Activated CD4-positive, alpha-beta T cell treated with anti-CD3 and anti-CD28 coated beads for 36 hours (primary cell): ENCODE results near the gene FUT3. TPM values are rescaled to one million over a fixed set of nuclear protein-coding genes. Genes with fewer than 3 reads are reported as not detected.

Experiments used
- ATAC-seq: fragments of 200-7000 bp; cut with Tn5 transposase; one replicate; pipeline ENCODE4 v1.10.0; 2021; ENCODE audit warnings: mild to moderate bottlenecking, moderate library complexity
- CTCF ChIA-PET: fragments of 350-600 bp; sonication (Branson Sonifier 250); formaldehyde crosslinking; loops from one replicate; lab custom pipeline; 2021; ENCODE audit warnings: antibody characterized with exemption; lab: Charles Lee
- POLR2A ChIA-PET: fragments of 350-600 bp; sonication (Branson Sonifier 250); formaldehyde crosslinking; loops from one replicate; lab custom pipeline; 2021; ENCODE audit warnings: antibody characterized with exemption, inconsistent platforms; lab: Charles Lee
- DNase-seq: peaks from one replicate; pipeline ENCODE4 v3.0.0-alpha.2; 2020
- H3K27ac Mint-ChIP-seq: one replicate; pipeline ENCODE4 v1.8.0; 2021; ENCODE audit warnings: mixed read lengths
- H3K27me3 Mint-ChIP-seq: one replicate; pipeline ENCODE4 v1.8.0; 2021; ENCODE audit warnings: mixed read lengths
- H3K36me3 Mint-ChIP-seq: one replicate; pipeline ENCODE4 v1.8.0; 2021; ENCODE audit warnings: low read depth, mixed read lengths
- H3K4me1 Mint-ChIP-seq: one replicate; pipeline ENCODE4 v1.8.0; 2021; ENCODE audit warnings: mixed read lengths
- H3K4me3 Mint-ChIP-seq: one replicate; pipeline ENCODE4 v1.8.0; 2021; ENCODE audit warnings: mild to moderate bottlenecking, moderate library complexity, mixed read lengths
- H3K9me3 Mint-ChIP-seq: one replicate; pipeline ENCODE4 v1.8.0; 2021; ENCODE audit warnings: low read depth, mixed read lengths
- intact Hi-C, 2 experiments: fragments of 100-400 bp; cut with DNase I in 1 of 2; cut with micrococcal nuclease in 1 of 2; formaldehyde crosslinking; loops; one replicate each; pipeline versions ENCODE4 v1.14.2 to v1.15.1; 2022 to 2024; cut with DNase I, micrococcal nuclease
- total RNA-seq, 2 experiments: library from RNA; stranded (reverse); gene quantifications; one replicate each; pipeline ENCODE4 v1.2.3, GENCODE V29; 2021

FUT3 gene
- total RNA-seq, 2 experiments from 2014 or later: not detected

DNA sequence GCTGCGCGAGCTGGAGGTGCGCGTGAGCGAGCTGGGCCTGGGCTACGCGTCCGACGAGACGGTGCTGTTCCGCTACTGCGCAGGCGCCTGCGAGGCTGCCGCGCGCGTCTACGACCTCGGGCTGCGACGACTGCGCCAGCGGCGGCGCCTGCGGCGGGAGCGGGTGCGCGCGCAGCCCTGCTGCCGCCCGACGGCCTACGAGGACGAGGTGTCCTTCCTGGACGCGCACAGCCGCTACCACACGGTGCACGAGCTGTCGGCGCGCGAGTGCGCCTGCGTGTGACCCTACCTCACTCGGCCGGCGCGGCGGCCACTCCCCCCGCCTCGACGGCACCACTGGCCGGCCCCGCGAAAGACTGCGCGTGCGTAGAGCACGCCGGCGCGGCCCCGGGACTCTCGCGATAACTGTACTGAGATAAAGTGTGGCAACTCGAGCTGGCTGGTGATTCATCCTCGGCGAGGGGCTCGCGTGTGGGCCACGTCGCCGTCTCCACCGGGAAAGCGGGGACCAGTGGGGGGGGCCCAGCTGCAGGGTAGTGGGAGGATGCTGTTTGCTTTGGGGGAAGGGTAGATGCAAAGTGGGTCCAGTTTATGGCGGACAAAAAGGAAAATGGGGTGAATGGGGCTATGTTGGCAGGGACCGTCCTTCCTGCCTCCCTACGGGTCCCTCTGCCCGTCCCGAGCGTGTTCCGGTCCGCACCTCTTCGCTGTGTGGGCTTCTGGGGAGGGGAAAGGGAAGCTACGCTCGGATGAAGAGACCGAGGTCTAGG, 23.2 kb downstream of the FUT3 start:
- Mint-ChIP-seq H3K36me3 (no peaks in the 10 kb centered on the region), H3K4me1 (peaks cover 4% of the 10 kb centered on the region), H3K9me3 (no peaks in the 10 kb centered on the region), H3K27ac (peak overlapping the region; percentile 96), H3K27me3 (no peaks in the 10 kb centered on the region), H3K4me3 (peak overlapping the region; percentile 92)
- DNase-seq (peak; percentile 98), ATAC-seq (peak; percentile 84)
- intact Hi-C loops: loop anchor here (1.0 to 5.0 kb wide), 13 partner anchors 24 to 1821 kb away; partner anchors contain the start of genes VMAC (in 2 of the 2), CATSPERD (in 1 of the 2), CRB3 (in 1 of the 2) and LONP1 (in 1 of the 2)
- POLR2A ChIA-PET: interaction anchor here (0.5 to 2.8 kb wide), 7 partner anchors 12 to 859 kb away, joined by 4 to 25 read pairs (median 6); partner anchors contain the start of genes CATSPERD, DUS3L, KDM4B and LONP1
- CTCF ChIA-PET: interaction anchor here (0.6 to 2.9 kb wide), 10 partner anchors 17 to 1299 kb away, joined by 3 to 33 read pairs (median 4); partner anchors contain the start of genes NDUFA11, NRTN and VMAC

DNA sequence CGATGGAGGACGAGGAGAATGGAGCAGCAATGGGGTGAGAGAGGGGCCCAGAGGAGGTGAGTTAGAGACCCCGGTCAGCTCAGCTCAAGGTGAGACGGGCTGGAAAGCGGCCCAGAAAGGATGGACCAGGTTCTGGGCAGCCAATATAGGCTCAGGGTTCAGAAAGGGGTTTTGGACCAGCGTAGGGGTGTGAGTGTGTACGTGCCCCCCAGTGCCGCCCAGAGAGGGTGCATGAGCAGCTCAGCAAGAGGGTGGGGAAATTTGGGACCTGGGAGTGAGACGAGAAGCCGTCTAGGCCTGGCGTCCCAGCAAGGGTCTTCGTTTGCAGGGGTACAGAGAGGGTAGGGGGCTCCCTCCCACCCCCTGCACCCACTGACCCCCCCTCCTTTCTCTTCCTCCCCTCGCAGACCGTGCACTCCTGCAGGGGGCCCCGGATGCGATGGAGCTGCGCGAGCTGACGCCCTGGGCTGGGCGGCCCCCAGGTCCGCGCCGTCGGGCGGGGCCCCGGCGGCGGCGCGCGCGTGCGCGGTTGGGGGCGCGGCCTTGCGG, 23.8 kb downstream of the FUT3 start:
- intact Hi-C loops: loop anchor here in 1 of 2 experiments (2.0 to 5.0 kb wide), 3 partner anchors 125 to 1820 kb away; partner anchors contain the start of genes CRB3 and PIAS4
- POLR2A ChIA-PET: interaction anchor here (1.5 to 2.8 kb wide), 5 partner anchors 23 to 859 kb away, joined by 4 to 25 read pairs (median 12); partner anchors contain the start of genes CATSPERD, DUS3L, KDM4B and LONP1
- Mint-ChIP-seq H3K4me3 (peak overlapping the region; percentile 92), H3K36me3 (no peaks in the 10 kb centered on the region), H3K9me3 (no peaks in the 10 kb centered on the region), H3K4me1 (peaks cover 4% of the 10 kb centered on the region), H3K27me3 (no peaks in the 10 kb centered on the region), H3K27ac (peak overlapping the region; percentile 84)
- ATAC-seq: no peak
- no peak for DNase-seq
- CTCF ChIA-PET: interaction anchor here (0.6 to 2.9 kb wide), 8 partner anchors 16 to 1299 kb away, joined by 3 to 33 read pairs (median 4); partner anchors contain the start of genes NRTN and VMAC

DNA sequence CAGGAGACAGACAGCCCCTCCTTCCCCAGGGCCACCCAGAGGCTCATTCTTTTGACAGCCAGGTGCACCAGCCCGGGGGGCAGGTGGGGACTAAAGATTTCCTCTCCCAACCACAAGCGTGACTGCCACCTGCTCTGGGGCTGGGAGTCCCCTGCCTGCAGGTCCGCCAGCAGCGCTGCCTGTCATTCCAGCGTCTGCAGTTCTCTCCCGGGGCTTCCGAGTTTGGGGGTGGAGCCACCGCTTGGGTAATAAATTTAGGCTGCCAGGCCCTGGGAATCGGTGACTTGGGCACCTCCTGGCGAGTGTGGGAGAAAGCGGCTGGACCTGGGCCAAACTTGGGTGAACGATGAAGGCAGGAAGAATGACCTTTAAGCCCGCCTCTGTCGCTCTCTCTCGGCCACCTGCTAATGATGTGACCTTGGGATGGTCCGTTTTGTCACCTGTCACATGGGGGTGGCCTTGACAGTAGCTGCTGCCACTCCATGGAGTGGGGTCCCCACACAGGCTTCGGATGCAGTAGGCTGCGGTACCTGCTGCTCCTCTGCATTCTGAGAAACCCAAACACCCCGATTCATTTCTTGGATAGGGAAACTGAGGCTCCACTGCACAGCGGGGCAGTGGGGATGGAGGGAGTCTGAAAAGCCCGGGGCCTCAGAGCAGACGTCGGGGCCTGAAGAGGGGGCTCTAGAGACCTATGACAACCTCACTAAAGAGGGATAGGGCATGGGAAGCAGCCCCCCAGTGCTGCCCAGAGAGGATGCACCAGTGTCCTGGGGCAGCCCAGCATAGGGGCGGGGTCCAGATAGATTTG, 24.5 kb downstream of the FUT3 start:
- ChIA-PET CTCF (interaction anchor here (2.9 kb wide), 1 partner anchor 23 kb away, joined by 33 read pairs; the partner anchor contains the start of gene NRTN), POLR2A (interaction anchor here (1.5 to 2.5 kb wide), 2 partner anchors 23 to 858 kb away, joined by 4 to 18 read pairs; partner anchors contain the start of gene KDM4B)
- DNase-seq: peak; percentile 49

DNA sequence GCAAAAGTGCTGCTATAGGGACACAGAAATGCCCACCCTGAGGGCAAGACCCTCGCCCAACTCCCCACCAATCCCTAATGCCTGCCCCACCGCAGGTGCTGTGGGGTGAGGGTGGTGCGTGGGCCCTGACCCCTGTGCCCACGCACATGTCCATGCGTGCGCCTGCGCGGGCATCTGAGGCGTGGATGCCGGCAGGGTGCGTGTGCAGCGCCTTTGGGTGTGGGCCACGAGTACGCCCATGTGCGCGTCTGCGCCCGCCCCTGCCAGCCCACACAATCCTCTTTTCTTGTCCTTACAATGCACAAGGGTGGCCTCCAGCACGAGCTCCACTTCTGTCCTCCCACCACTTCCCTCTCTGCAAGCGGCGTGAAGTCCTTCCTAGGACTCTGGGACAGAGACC, 26.1 kb downstream of the FUT3 start:
- DNase-seq (no peak), ATAC-seq (no peak)
- Mint-ChIP-seq H3K36me3 (no peaks in the 10 kb centered on the region), H3K27ac (no peak overlapping the region), H3K9me3 (no peaks in the 10 kb centered on the region), H3K27me3 (peaks cover 3% of the 10 kb centered on the region), H3K4me1 (peaks cover 4% of the 10 kb centered on the region), H3K4me3 (no peak overlapping the region)
- ChIA-PET POLR2A (no interaction called here), CTCF (interaction anchor here (1.0 kb wide), 1 partner anchor 21 kb away, joined by 5 read pairs; no protein-coding TSS in a partner anchor)
- intact Hi-C loops: loop anchor here in 1 of 2 experiments (5.0 kb wide), 2 partner anchors 637 to 1818 kb away; partner anchors contain the start of genes CRB3 and PIAS4

More for the DNA sequence above, 24.5 kb downstream of the FUT3 start:
- Mint-ChIP-seq H3K27ac (peak overlapping the region; percentile 84), H3K4me1 (peaks cover 4% of the 10 kb centered on the region), H3K4me3 (peak overlapping the region; percentile 92), H3K27me3 (no peaks in the 10 kb centered on the region), H3K9me3 (no peaks in the 10 kb centered on the region), H3K36me3 (no peaks in the 10 kb centered on the region)
- ATAC-seq: no peak
- intact Hi-C loops: loop anchor here in 1 of 2 experiments (2.0 to 5.0 kb wide), 3 partner anchors 126 to 1819 kb away; partner anchors contain the start of genes CRB3 and PIAS4

DNA sequence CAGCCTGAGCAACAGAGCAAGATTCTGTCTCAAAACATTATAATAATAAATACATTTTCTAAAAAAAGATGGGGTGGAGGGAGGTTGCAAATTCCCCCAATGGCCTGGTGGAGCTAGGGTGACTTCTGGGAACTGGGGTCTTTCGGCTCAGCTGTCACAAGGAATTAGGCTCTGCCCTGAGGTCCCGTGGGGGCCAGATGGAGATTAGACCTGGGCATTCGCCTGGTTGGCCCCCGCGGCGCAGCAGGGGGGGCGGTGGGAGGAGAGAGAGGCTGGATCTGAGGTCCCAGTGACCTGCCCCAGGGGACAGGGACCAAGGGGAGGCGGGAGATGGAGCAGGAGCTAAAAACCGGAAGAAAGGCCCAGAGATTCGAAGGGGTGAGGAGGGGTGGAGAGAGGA, 26.5 kb downstream of the FUT3 start:
- Mint-ChIP-seq H3K27ac (no peak overlapping the region), H3K4me3 (no peak overlapping the region), H3K4me1 (peaks cover 4% of the 10 kb centered on the region), H3K27me3 (peaks cover 3% of the 10 kb centered on the region), H3K9me3 (no peaks in the 10 kb centered on the region), H3K36me3 (no peaks in the 10 kb centered on the region)
- POLR2A ChIA-PET: no interaction called here
- ATAC-seq (no peak), DNase-seq (no peak)
- intact Hi-C loops: loop anchor here in 1 of 2 experiments (5.0 kb wide), 2 partner anchors 638 to 1817 kb away; partner anchors contain the start of genes CRB3 and PIAS4
- CTCF ChIA-PET: interaction anchor here (1.0 kb wide), 1 partner anchor 21 kb away, joined by 5 read pairs; no protein-coding TSS in a partner anchor

DNA sequence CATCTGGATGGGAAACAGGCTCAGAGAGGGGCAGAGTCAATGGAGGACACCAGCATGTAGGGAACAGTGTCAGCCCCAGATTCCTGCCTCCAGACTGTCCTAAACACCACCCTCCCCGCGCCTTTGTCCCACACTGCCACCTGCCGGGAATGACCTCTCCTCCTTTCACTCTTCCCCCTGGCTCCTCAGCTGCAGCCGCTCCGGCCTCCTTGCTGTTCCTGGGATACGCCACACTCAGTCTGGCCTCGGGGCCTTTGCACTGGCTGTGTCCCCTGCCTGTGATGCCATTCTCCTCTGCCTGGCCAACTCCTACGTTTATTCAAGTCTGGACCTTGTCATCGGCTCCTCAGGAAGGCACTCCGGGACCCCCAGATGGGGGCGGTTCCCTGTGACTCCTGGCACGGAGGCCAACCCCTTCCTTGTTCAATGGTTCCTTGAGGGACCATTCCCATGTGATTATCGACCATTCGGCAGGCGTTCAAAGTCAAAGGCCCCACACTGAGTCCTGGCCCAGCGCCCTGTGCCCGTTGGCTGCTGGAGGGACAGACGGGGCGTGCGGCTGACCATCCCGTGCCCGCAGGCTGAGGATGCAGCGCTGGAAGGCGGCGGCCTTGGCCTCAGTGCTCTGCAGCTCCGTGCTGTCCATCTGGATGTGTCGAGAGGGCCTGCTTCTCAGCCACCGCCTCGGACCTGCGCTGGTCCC, 27.5 kb downstream of the FUT3 start:
- DNase-seq (no peak), ATAC-seq (no peak)
- POLR2A ChIA-PET: no interaction called here
- Mint-ChIP-seq H3K4me3 (no peak overlapping the region), H3K9me3 (no peaks in the 10 kb centered on the region), H3K27ac (no peak overlapping the region), H3K4me1 (peaks cover 4% of the 10 kb centered on the region), H3K36me3 (no peaks in the 10 kb centered on the region), H3K27me3 (peaks cover 3% of the 10 kb centered on the region)
- intact Hi-C loops: no loop called here
- CTCF ChIA-PET: no interaction called here

DNA sequence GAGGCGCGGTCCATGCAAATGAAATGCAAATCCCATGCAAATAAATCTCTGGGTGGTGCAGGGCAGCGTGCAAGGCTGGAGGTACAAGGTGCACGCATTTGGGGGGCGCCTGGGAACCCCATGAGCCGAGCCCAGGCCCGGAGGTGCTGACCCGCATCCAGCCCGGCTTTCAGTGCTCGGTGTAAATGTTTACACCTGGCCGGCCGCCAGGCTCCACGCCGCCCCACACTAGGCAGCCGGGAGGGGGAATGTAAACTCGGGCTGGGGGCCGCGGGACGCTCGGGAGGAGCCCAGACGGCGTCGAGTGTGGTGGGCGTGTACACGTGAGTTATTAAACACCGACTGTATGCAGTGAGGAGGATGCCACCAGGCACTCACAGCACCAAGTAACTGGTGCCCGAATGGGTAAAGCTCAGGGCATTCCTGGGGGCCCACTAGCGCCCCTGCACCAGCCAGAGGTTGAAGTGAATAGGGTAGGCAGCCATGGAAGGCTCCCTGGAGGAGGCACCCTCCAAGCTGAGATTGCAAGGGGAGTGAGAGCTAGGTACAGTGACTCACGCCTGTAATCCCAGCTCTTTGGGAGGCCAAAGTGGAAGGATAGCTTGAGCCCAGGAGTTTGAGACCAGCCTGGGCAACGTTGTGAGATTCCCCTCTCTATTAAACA, 28.9 kb downstream of the FUT3 start:
- Mint-ChIP-seq H3K36me3 (no peaks in the 10 kb centered on the region), H3K4me3 (no peak overlapping the region), H3K4me1 (peaks cover 4% of the 10 kb centered on the region), H3K27me3 (peaks cover 3% of the 10 kb centered on the region), H3K27ac (no peak overlapping the region), H3K9me3 (no peaks in the 10 kb centered on the region)
- no peak for DNase-seq
- intact Hi-C loops: no loop called here
- ChIA-PET POLR2A (interaction anchor here (0.6 kb wide), 1 partner anchor 345 kb away, joined by 3 read pairs; no protein-coding TSS in a partner anchor), CTCF (interaction anchor here (1.2 to 2.7 kb wide), 2 partner anchors 16 to 18 kb away, joined by 4 to 8 read pairs; partner anchors contain the start of gene NRTN)
- no peak for ATAC-seq

DNA sequence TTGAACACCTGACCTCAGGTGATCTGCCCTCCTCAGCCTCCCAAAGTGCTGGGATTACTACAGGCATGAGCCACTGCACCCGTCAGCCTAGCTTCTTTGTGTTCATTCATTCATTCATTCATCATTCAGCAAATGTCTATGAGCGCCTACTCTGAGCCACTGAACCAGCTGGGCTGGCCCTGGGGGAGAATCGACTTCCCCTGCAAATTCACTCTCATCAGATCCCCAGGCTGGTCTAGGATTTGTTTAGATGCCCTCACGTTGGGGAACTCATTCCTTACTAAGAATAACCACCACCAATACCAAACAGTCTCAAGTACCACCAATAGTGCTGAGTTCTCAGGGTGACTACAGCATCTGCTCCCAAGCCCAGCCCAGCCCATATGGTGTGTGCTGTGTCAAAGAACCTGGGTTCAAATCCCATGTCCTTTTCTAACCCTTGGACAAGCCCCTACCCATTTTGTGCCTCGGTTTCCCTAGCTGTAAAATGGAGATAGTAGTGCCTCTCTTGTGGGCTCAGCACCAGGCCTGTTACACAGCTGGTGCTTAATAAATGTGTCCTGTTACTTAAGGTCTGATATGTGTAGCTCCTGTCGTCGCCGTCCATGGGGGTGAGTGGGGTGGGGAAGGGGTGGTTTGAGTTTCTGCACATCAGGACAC, 29.6 kb downstream of the FUT3 start:
- ATAC-seq (no peak), DNase-seq (no peak)
- H3K27ac Mint-ChIP-seq: no peak overlapping the region
- H3K36me3 Mint-ChIP-seq: no peaks in the 10 kb centered on the region
- CTCF ChIA-PET: interaction anchor here (1.2 to 2.7 kb wide), 2 partner anchors 15 to 18 kb away, joined by 4 to 8 read pairs; partner anchors contain the start of gene NRTN
- peaks cover 3% of the 10 kb centered on the region for H3K27me3 Mint-ChIP-seq
- intact Hi-C loops: no loop called here
- H3K9me3 Mint-ChIP-seq: no peaks in the 10 kb centered on the region
- POLR2A ChIA-PET: interaction anchor here (0.6 kb wide), 2 partner anchors 287 to 345 kb away, joined by 3 read pairs; no protein-coding TSS in a partner anchor
- H3K4me1 Mint-ChIP-seq: peaks cover 2% of the 10 kb centered on the region
- H3K4me3 Mint-ChIP-seq: no peak overlapping the region

DNA sequence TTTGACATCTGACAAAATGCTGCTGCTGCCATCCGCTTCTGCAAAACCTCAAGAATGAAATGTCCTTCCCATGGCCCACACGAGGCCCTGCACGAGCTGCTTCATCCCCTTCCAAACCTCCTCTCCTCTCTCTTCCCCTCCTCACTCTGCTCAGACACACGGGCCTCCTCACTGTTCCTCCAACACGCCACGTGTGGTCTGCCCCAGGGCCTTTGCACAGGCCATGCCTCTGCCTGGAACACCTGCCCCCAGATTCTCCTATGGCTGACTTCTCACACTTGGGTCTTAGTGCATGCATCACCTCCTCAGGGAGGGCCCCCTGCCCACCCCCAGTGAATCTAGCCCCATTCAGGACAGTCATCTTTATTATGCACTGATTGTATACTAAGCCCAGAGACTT, 30.5 kb downstream of the FUT3 start:
- no peaks in the 10 kb centered on the region for H3K4me1 Mint-ChIP-seq
- H3K4me3 Mint-ChIP-seq: no peak overlapping the region
- H3K36me3 Mint-ChIP-seq: no peaks in the 10 kb centered on the region
- ChIA-PET CTCF (interaction anchor here (2.7 kb wide), 1 partner anchor 17 kb away, joined by 8 read pairs; the partner anchor contains the start of gene NRTN), POLR2A (interaction anchor here (0.6 kb wide), 1 partner anchor 287 kb away, joined by 3 read pairs; no protein-coding TSS in a partner anchor)
- ATAC-seq: no peak
- intact Hi-C loops: no loop called here
- no peaks in the 10 kb centered on the region for H3K9me3 Mint-ChIP-seq
- peaks cover 3% of the 10 kb centered on the region for H3K27me3 Mint-ChIP-seq
- H3K27ac Mint-ChIP-seq: peak overlapping the region; percentile 19
- DNase-seq: no peak
